Measurements from ENCODE around the gene ZC3H18. TPM values are rescaled to one million over a fixed set of nuclear protein-coding genes. Genes with fewer than 3 reads are reported as not detected.

Gene ZC3H18
- total and polyA plus RNA-seq, 2 donors from 2014 or later, result 11.4 to 38.2 TPM

GRCh38 chr16:88602091-88602490 lies 31.9 kb downstream of the ZC3H18 start:
- H3K4me3 ChIP-seq (ENCODE audit: low read length in 3 of 3), result no peak overlapping the region
- no peaks in the 10 kb centered on the region for H3K27me3 ChIP-seq (ENCODE audit: control insufficient read depth, insufficient read depth, low read length)
- intact Hi-C loops (cut with DNase I), result no loop called here
- DNase-seq, result no peak
- H3K9ac ChIP-seq (ENCODE audit: low read length in 3 of 3), result no peak overlapping the region
- peaks cover 0 to 3% (median 0%) of the 10 kb centered on the region in 3 donors for H3K4me1 ChIP-seq (ENCODE audit: control insufficient read depth in 2 of 3, insufficient read depth in 2 of 3, low read depth in 1 of 3, low read length in 3 of 3)
- H3K9me3 ChIP-seq (ENCODE audit: control insufficient read depth in 2 of 3, insufficient read depth in 1 of 3, low read length in 3 of 3), result no peaks in the 10 kb centered on the region
- peaks cover 3 to 30% (median 29%) of the 10 kb centered on the region in 3 donors for H3K36me3 ChIP-seq (ENCODE audit: control insufficient read depth in 2 of 3, insufficient read depth in 3 of 3, low read length in 3 of 3)
- H3K27ac ChIP-seq (ENCODE audit: low read depth in 2 of 2, low read length in 2 of 2), result no peak overlapping the region
- TF ChIP-seq, protein P1, sequence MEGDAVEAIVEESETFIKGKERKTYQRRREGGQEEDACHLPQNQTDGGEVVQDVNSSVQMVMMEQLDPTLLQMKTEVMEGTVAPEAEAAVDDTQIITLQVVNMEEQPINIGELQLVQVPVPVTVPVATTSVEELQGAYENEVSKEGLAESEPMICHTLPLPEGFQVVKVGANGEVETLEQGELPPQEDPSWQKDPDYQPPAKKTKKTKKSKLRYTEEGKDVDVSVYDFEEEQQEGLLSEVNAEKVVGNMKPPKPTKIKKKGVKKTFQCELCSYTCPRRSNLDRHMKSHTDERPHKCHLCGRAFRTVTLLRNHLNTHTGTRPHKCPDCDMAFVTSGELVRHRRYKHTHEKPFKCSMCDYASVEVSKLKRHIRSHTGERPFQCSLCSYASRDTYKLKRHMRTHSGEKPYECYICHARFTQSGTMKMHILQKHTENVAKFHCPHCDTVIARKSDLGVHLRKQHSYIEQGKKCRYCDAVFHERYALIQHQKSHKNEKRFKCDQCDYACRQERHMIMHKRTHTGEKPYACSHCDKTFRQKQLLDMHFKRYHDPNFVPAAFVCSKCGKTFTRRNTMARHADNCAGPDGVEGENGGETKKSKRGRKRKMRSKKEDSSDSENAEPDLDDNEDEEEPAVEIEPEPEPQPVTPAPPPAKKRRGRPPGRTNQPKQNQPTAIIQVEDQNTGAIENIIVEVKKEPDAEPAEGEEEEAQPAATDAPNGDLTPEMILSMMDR (IDR thresholded peaks at IDR 0.05; ENCODE audit: borderline replicate concordance, extremely low read depth, insufficient read depth), result no peak
- no peak for FAIRE-seq

GRCh38 chr16:88605186-88606147 lies 35.3 kb downstream of the ZC3H18 start:
- FAIRE-seq, result no peak
- Histone ChIP-seq H3K9ac (ENCODE audit: low read length in 3 of 3) (no peak overlapping the region), H3K27ac (ENCODE audit: low read depth in 2 of 2, low read length in 2 of 2) (no peak overlapping the region), H3K4me3 (ENCODE audit: low read length in 3 of 3) (no peak overlapping the region), H3K36me3 (ENCODE audit: control insufficient read depth in 2 of 3, insufficient read depth in 3 of 3, low read length in 3 of 3) (peaks cover 3 to 26% (median 25%) of the 10 kb centered on the region in 3 donors), H3K27me3 (ENCODE audit: control insufficient read depth, insufficient read depth, low read length) (no peaks in the 10 kb centered on the region), H3K9me3 (ENCODE audit: control insufficient read depth in 2 of 3, insufficient read depth in 1 of 3, low read length in 3 of 3) (no peaks in the 10 kb centered on the region), H3K4me1 (ENCODE audit: control insufficient read depth in 2 of 3, insufficient read depth in 2 of 3, low read depth in 1 of 3, low read length in 3 of 3) (no peaks in the 10 kb centered on the region)
- DNase-seq, result no peak
- intact Hi-C loops (cut with DNase I), result no loop called here
- TF ChIP-seq, protein P1 (IDR thresholded peaks at IDR 0.05; ENCODE audit: borderline replicate concordance, extremely low read depth, insufficient read depth), result no peak

DNA sequence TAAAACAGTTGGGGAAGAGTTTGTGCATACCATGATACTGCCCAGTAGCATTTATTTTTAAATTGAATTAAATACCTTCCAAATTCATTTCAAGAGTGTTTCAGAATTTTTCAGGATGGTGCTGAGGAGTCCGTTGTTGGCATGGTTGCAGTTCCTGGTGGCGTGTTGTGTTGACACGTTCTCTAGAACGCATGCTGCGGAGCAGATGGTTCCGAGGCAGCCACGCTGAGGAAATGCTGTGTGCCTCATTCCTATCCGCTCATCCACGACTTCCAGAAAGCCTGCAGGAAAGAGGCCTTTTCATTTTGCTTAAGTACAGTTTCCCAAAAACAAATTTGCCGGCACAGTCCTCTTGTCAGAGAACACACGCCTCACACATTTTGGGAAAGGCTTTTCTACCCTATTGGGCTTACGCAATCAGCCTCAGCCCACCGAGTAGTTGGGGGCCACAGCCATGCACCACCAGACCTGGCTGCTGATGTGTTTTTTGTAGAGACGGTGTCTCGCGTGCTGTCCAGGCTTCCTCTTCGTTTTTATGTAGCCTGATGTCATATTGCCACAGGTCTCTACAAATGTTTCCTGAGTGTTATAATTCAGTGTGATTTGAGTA lies 36.0 kb downstream of the ZC3H18 start:
- no peak overlapping the region for H3K9ac ChIP-seq (ENCODE audit: low read length in 3 of 3)
- intact Hi-C loops (cut with DNase I), result no loop called here
- no peak overlapping the region for H3K4me3 ChIP-seq (ENCODE audit: low read length in 3 of 3)
- peaks cover 1 to 26% (median 25%) of the 10 kb centered on the region in 3 donors for H3K36me3 ChIP-seq (ENCODE audit: control insufficient read depth in 2 of 3, insufficient read depth in 3 of 3, low read length in 3 of 3)
- TF ChIP-seq, protein P1 (IDR thresholded peaks at IDR 0.05; ENCODE audit: borderline replicate concordance, extremely low read depth, insufficient read depth), result no peak
- H3K27ac ChIP-seq (ENCODE audit: low read depth in 2 of 2, low read length in 2 of 2), result no peak overlapping the region
- no peak for FAIRE-seq
- H3K4me1 ChIP-seq (ENCODE audit: control insufficient read depth in 2 of 3, insufficient read depth in 2 of 3, low read depth in 1 of 3, low read length in 3 of 3), result no peaks in the 10 kb centered on the region
- no peaks in the 10 kb centered on the region for H3K9me3 ChIP-seq (ENCODE audit: control insufficient read depth in 2 of 3, insufficient read depth in 1 of 3, low read length in 3 of 3)
- H3K27me3 ChIP-seq (ENCODE audit: control insufficient read depth, insufficient read depth, low read length), result no peaks in the 10 kb centered on the region
- DNase-seq, result no peak

Data from kidney (tissue), 14 donors.